ENCODE results near the gene SCNN1A. TPM values are rescaled to one million over a fixed set of nuclear protein-coding genes. Genes with fewer than 3 reads are reported as not detected.
A peak's percentile ranks its signal among the peaks of the same experiment; 100 is the strongest.

Gene SCNN1A
- total and polyA plus RNA-seq, 2 donors (not counting 1 experiment from before 2014, with no cell fraction given): under 0.01 to 0.05 TPM

DNA sequence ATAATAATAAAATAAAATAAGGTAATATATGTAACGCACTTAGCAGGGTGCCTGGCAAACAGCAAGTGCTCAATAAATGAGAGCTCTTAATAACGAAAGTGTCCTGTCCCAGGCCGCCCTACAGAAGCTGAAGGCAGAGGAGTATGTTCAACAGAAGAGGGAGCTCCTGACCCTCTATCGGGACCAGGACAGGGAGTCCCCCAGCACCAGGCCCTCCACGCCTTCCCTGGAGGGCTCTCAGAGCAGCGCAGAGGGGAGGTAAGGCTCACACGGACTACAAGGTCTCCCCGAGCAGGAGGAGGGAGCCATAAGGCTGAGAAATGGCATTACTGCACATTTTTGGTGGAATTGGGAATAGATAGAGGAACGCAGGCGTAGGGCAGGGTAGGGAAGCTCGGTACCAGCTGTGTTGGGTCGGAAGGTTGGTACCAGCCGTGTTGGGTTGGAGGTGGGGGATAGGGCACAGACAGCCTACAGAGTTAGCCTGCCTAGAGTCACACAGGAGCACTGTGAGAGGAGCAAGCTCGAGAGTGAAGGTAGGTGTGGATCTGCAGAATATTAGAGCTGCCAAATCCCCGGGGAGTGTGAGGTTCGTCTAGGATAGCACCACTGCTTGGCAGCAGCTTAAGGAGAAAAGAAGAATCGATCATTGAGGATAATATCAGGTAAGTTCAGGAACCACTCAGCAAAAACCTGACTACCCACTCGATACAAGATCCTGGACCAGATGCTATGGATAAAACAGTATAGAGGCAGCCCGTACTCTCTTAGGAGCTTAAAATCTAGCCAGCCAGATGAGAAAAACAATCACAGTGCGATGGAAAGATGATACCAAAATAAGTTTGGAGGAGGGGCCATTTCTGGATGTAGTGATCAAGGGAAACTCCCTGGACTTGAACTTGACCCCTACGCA lies 48.8 kb downstream of the SCNN1A start:
- no peak overlapping the region for H3K27ac ChIP-seq (ENCODE audit: insufficient read depth, low read length)

DNA sequence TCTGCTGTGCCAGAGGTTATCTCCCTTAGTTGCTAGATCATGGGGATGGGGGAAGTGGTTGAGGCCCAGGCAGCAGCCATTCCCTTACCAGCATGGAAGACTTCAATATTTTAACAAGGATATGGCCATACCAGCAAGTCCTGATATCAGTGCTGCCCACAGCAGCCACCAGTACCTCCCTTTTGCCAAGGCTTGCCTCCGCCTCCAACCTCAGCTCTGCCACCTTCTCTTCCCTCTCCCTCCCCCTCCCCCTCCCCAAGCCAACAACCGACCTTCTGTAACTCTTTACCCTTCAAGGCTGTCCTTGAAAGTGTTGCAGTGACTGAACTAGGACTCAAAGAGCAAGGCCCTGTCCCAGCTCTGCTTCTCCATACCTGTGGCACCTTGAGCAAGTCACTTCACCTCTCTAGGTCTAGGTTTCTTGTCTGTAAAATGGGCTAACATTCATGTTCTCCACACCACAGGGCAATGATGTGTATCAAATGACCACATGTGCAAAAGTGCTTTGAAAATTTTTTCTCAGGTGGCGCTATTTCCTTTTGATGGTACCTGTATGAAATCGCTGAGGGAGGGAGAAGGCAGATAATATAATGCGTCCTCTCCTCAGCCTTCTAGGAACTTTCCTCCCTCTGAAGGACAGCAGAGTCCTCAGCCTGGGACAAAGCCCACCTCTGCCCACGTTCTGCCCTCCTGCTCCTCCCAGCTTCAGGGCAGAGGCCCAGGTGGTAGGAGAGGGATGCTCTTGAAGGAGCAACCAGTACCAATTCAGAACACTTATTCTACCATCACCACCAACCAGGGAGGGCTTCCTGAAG lies 50.2 kb downstream of the SCNN1A start:
- peaks cover 31% of the 10 kb centered on the region for H3K36me3 ChIP-seq (ENCODE audit: control insufficient read depth, insufficient read depth, low read length)
- H3K4me3 ChIP-seq (replicated peaks in 1 of 4; ENCODE audit: control extremely low read depth in 1 of 4, insufficient read depth in 1 of 4, low read depth in 3 of 4, low read length in 4 of 4): no peak overlapping the region
- no peak overlapping the region for H3K4me2 ChIP-seq (ENCODE audit: extremely low read depth, insufficient read depth, low read length)
- H2AFZ ChIP-seq (ENCODE audit: low read length): no peak overlapping the region
- no peaks in the 10 kb centered on the region for H3K27me3 ChIP-seq (ENCODE audit: control insufficient read depth, insufficient read depth, low read length)
- peaks cover 10% of the 10 kb centered on the region for H3K79me2 ChIP-seq (ENCODE audit: control insufficient read depth, insufficient read depth, low read length)
- no peak for TF ChIP-seq EZH2 (IDR thresholded peaks at IDR 0.05; ENCODE audit: low read length, missing control alignments)
- DNase-seq (ENCODE audit: low read depth in 2 of 2): no peak
- H3K9me3 ChIP-seq (ENCODE audit: control insufficient read depth, insufficient read depth, low read depth, low read length): no peaks in the 10 kb centered on the region
- no peak overlapping the region for H3K9ac ChIP-seq (ENCODE audit: insufficient read depth, low read length)
- peaks cover 35% of the 10 kb centered on the region for H3K4me1 ChIP-seq (ENCODE audit: control insufficient read depth, extremely low read depth, insufficient read depth, low read length)
- H4K20me1 ChIP-seq (ENCODE audit: control insufficient read depth, extremely low read depth, insufficient read depth, low read length): no peaks in the 10 kb centered on the region
- H3K27ac ChIP-seq (ENCODE audit: insufficient read depth, low read length): peak overlapping the region; percentile 40

More for the DNA sequence above, 48.8 kb downstream of the SCNN1A start:
- H3K27me3 ChIP-seq (ENCODE audit: control insufficient read depth, insufficient read depth, low read length): no peaks in the 10 kb centered on the region
- H3K36me3 ChIP-seq (ENCODE audit: control insufficient read depth, insufficient read depth, low read length): peaks cover 45% of the 10 kb centered on the region
- no peak overlapping the region for H3K4me2 ChIP-seq (ENCODE audit: extremely low read depth, insufficient read depth, low read length)
- H3K4me1 ChIP-seq (ENCODE audit: control insufficient read depth, extremely low read depth, insufficient read depth, low read length): peaks cover 35% of the 10 kb centered on the region
- H3K9me3 ChIP-seq (ENCODE audit: control insufficient read depth, insufficient read depth, low read depth, low read length): no peaks in the 10 kb centered on the region
- H3K79me2 ChIP-seq (ENCODE audit: control insufficient read depth, insufficient read depth, low read length): peaks cover 22% of the 10 kb centered on the region
- no peak overlapping the region for H3K9ac ChIP-seq (ENCODE audit: insufficient read depth, low read length)
- no peak overlapping the region for H3K4me3 ChIP-seq (replicated peaks in 1 of 4; ENCODE audit: control extremely low read depth in 1 of 4, insufficient read depth in 1 of 4, low read depth in 3 of 4, low read length in 4 of 4)
- peak in 1 of 2 donors; percentile 68 for DNase-seq (ENCODE audit: low read depth in 2 of 2)
- TF ChIP-seq, protein P1, sequence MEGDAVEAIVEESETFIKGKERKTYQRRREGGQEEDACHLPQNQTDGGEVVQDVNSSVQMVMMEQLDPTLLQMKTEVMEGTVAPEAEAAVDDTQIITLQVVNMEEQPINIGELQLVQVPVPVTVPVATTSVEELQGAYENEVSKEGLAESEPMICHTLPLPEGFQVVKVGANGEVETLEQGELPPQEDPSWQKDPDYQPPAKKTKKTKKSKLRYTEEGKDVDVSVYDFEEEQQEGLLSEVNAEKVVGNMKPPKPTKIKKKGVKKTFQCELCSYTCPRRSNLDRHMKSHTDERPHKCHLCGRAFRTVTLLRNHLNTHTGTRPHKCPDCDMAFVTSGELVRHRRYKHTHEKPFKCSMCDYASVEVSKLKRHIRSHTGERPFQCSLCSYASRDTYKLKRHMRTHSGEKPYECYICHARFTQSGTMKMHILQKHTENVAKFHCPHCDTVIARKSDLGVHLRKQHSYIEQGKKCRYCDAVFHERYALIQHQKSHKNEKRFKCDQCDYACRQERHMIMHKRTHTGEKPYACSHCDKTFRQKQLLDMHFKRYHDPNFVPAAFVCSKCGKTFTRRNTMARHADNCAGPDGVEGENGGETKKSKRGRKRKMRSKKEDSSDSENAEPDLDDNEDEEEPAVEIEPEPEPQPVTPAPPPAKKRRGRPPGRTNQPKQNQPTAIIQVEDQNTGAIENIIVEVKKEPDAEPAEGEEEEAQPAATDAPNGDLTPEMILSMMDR (conservative IDR thresholded peaks at IDR 0.05 in 1 of 2, IDR thresholded peaks at IDR 0.05 in 1 of 2; ENCODE audit: low read depth in 1 of 2, low read length in 2 of 2): peak; percentile 49 to 51
- no peak for TF ChIP-seq EZH2 (IDR thresholded peaks at IDR 0.05; ENCODE audit: low read length, missing control alignments)
- no peaks in the 10 kb centered on the region for H4K20me1 ChIP-seq (ENCODE audit: control insufficient read depth, extremely low read depth, insufficient read depth, low read length)
- no peak overlapping the region for H2AFZ ChIP-seq (ENCODE audit: low read length)

DNA sequence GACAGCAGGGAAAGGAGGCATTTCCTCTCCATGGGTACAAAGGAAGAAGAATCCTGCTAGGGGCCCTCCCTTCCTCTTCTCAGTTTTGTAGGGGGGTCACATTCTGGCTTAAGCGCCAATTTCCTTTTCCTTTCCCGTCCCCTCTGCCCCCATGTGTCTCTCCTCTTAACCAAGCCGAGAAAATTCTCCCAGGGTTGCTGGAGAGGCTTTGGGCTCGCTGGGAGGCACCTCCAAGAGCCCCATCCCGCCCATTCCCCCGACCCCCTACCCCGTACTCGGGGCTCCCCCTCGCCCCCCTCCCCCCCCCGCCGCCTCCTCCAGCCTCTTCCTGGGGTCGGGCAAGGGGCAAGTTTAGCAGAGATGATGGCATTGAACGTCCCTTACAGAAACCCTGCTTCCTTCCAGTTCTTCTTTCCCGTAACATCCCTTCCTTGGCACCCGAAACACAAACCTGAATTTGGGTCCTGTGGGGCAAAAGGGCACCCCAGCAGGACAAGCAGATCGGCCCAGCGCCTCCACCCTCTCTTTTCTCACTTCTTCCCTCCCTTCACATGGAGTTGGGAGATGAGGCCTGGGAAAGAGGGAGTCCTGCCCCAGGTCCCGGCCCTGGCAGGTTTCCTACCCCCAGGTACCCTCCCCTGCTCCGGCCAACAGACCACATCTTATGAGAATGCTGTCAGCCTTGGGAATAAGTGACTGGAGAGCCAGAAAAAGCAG lies 51.2 kb downstream of the SCNN1A start:
- peaks cover 21% of the 10 kb centered on the region for H3K36me3 ChIP-seq (ENCODE audit: control insufficient read depth, insufficient read depth, low read length)
- H3K9me3 ChIP-seq (ENCODE audit: control insufficient read depth, insufficient read depth, low read depth, low read length): no peaks in the 10 kb centered on the region
- no peak overlapping the region for H2AFZ ChIP-seq (ENCODE audit: low read length)
- peaks cover 4% of the 10 kb centered on the region for H3K79me2 ChIP-seq (ENCODE audit: control insufficient read depth, insufficient read depth, low read length)
- H3K4me2 ChIP-seq (ENCODE audit: extremely low read depth, insufficient read depth, low read length): peak overlapping the region; percentile 70
- H3K4me3 ChIP-seq (replicated peaks in 1 of 4; ENCODE audit: control extremely low read depth in 1 of 4, insufficient read depth in 1 of 4, low read depth in 3 of 4, low read length in 4 of 4): no peak overlapping the region
- H3K4me1 ChIP-seq (ENCODE audit: control insufficient read depth, extremely low read depth, insufficient read depth, low read length): peaks cover 35% of the 10 kb centered on the region
- no peaks in the 10 kb centered on the region for H3K27me3 ChIP-seq (ENCODE audit: control insufficient read depth, insufficient read depth, low read length)
- no peaks in the 10 kb centered on the region for H4K20me1 ChIP-seq (ENCODE audit: control insufficient read depth, extremely low read depth, insufficient read depth, low read length)
- peak overlapping the region; percentile 24 for H3K9ac ChIP-seq (ENCODE audit: insufficient read depth, low read length)
- peak overlapping the region; percentile 81 for H3K27ac ChIP-seq (ENCODE audit: insufficient read depth, low read length)
- no peak for DNase-seq (ENCODE audit: low read depth in 2 of 2)
- no peak for TF ChIP-seq EZH2 (IDR thresholded peaks at IDR 0.05; ENCODE audit: low read length, missing control alignments)
- TF ChIP-seq, protein P1 (conservative IDR thresholded peaks at IDR 0.05 in 1 of 2, IDR thresholded peaks at IDR 0.05 in 1 of 2; ENCODE audit: low read depth in 1 of 2, low read length in 2 of 2): no peak
